ENCODE measurements around the gene LRFN2. TPM values are rescaled to one million over a fixed set of nuclear protein-coding genes. Genes with fewer than 3 reads are reported as not detected.

LRFN2 gene
- total and polyA plus RNA-seq, 2 donors (not counting 1 experiment from before 2014, with no cell fraction given), result not detected

- Mint-ChIP-seq H3K27ac (no peak overlapping the region), H3K27me3 (peaks cover 5% of the 10 kb centered on the region), H3K9me3 (ENCODE audit: insufficient read depth) (no peaks in the 10 kb centered on the region), H3K4me1 (no peaks in the 10 kb centered on the region), H3K4me3 (no peak overlapping the region)
- H3K27ac ChIP-seq (ENCODE audit: low read length in 2 of 2), result no peak overlapping the region
- ATAC-seq (ENCODE audit: low read depth) (no peak), DNase-seq (no peak)
- no peak overlapping the region for H3K4me2 ChIP-seq (replicated peaks; ENCODE audit: low read depth, low read length, poor library complexity, severe bottlenecking)
- CTCF ChIA-PET, result no interaction called here
- no peaks in the 10 kb centered on the region for H3K4me1 ChIP-seq (ENCODE audit: control insufficient read depth in 2 of 2, insufficient read depth in 2 of 2, low read length in 2 of 2)
- no peaks in the 10 kb centered on the region for H3K36me3 ChIP-seq (replicated peaks in 1 of 2; ENCODE audit: control extremely low read depth in 1 of 2, control insufficient read depth in 1 of 2, extremely low read depth in 1 of 2, insufficient read depth in 2 of 2, low read length in 1 of 2)
- no peaks in the 10 kb centered on the region for H3K9me3 ChIP-seq (ENCODE audit: control extremely low read depth in 1 of 3, control insufficient read depth in 2 of 3, insufficient read depth in 1 of 3, low read length in 2 of 3)
- POLR2A ChIA-PET, result no interaction called here
- H3K27me3 ChIP-seq (replicated peaks in 1 of 4; ENCODE audit: control extremely low read depth in 1 of 4, control insufficient read depth in 3 of 4, insufficient read depth in 4 of 4, low read length in 3 of 4), result no peaks in the 10 kb centered on the region
- no peak overlapping the region for H3K4me3 ChIP-seq (ENCODE audit: control extremely low read depth in 1 of 5, extremely low read depth in 1 of 5, insufficient read depth in 1 of 5, low read depth in 2 of 5, low read length in 4 of 5)
- H3K9ac ChIP-seq (ENCODE audit: low read length), result no peak overlapping the region
- TF ChIP-seq CTCF (IDR thresholded peaks at IDR 0.05) (no peak), EZH2 (IDR thresholded peaks at IDR 0.05; ENCODE audit: borderline replicate concordance, insufficient read depth, low read depth, low read length, poor library complexity, severe bottlenecking) (no peak)
- 74% methylated on average over 4 of the region's 5 CpGs for WGBS (ENCODE audit: insufficient coverage)
- intact Hi-C loops (cut with micrococcal nuclease), result no loop called here
- H2AFZ ChIP-seq (ENCODE audit: insufficient read depth, low read depth, low read length, poor library complexity, severe bottlenecking), result no peak overlapping the region
- H4K20me1 ChIP-seq (ENCODE audit: control insufficient read depth, insufficient read depth, low read length, poor library complexity, severe bottlenecking), result no peaks in the 10 kb centered on the region
- H3K79me2 ChIP-seq (ENCODE audit: control insufficient read depth, insufficient read depth, low read length), result no peaks in the 10 kb centered on the region
These were observed 67.1 kb downstream of the LRFN2 start for GRCh38 chr6:40520084-40520483.

- no CpG with 5 or more reads among the region's 5 CpGs for WGBS (ENCODE audit: insufficient coverage)
- TF ChIP-seq EZH2 (IDR thresholded peaks at IDR 0.05; ENCODE audit: borderline replicate concordance, insufficient read depth, low read depth, low read length, poor library complexity, severe bottlenecking), result no peak
- TF ChIP-seq CTCF (IDR thresholded peaks at IDR 0.05), result no peak
- DNase-seq (no peak), ATAC-seq (ENCODE audit: low read depth) (no peak)
- Histone ChIP-seq H2AFZ (ENCODE audit: insufficient read depth, low read depth, low read length, poor library complexity, severe bottlenecking) (no peak overlapping the region), H3K9me3 (ENCODE audit: control extremely low read depth in 1 of 3, control insufficient read depth in 2 of 3, insufficient read depth in 1 of 3, low read length in 2 of 3) (no peaks in the 10 kb centered on the region), H3K4me3 (ENCODE audit: control extremely low read depth in 1 of 5, extremely low read depth in 1 of 5, insufficient read depth in 1 of 5, low read depth in 2 of 5, low read length in 4 of 5) (no peak overlapping the region), H3K4me1 (ENCODE audit: control insufficient read depth in 2 of 2, insufficient read depth in 2 of 2, low read length in 2 of 2) (no peaks in the 10 kb centered on the region), H3K27ac (ENCODE audit: low read length in 2 of 2) (no peak overlapping the region), H3K36me3 (replicated peaks in 1 of 2; ENCODE audit: control extremely low read depth in 1 of 2, control insufficient read depth in 1 of 2, extremely low read depth in 1 of 2, insufficient read depth in 2 of 2, low read length in 1 of 2) (no peaks in the 10 kb centered on the region), H3K9ac (ENCODE audit: low read length) (no peak overlapping the region), H4K20me1 (ENCODE audit: control insufficient read depth, insufficient read depth, low read length, poor library complexity, severe bottlenecking) (no peaks in the 10 kb centered on the region), H3K4me2 (replicated peaks; ENCODE audit: low read depth, low read length, poor library complexity, severe bottlenecking) (no peak overlapping the region), H3K79me2 (ENCODE audit: control insufficient read depth, insufficient read depth, low read length) (no peaks in the 10 kb centered on the region), H3K27me3 (replicated peaks in 1 of 4; ENCODE audit: control extremely low read depth in 1 of 4, control insufficient read depth in 3 of 4, insufficient read depth in 4 of 4, low read length in 3 of 4) (no peaks in the 10 kb centered on the region)
- no peak overlapping the region for H3K4me3 Mint-ChIP-seq
- H3K27me3 Mint-ChIP-seq, result peaks cover 5% of the 10 kb centered on the region
- H3K4me1 Mint-ChIP-seq, result no peaks in the 10 kb centered on the region
- intact Hi-C loops (cut with micrococcal nuclease), result no loop called here
- POLR2A ChIA-PET, result no interaction called here
- CTCF ChIA-PET, result no interaction called here
- no peaks in the 10 kb centered on the region for H3K9me3 Mint-ChIP-seq (ENCODE audit: insufficient read depth)
- H3K27ac Mint-ChIP-seq, result no peak overlapping the region
These were observed 69.5 kb downstream of the LRFN2 start for GRCh38 chr6:40517654-40518053.
